WI38 (cell line): Measurements from ENCODE around the gene CXXC5.

Source experiments
- H3K4me3 ChIP-seq: 2 replicates; pipeline ENCODE4 v1.5.1; 2011; ENCODE audit warnings: low read depth, mild to moderate bottlenecking, control low read depth, low read length
- CTCF ChIP-seq: IDR thresholded peaks from 2 replicates; pipeline ENCODE4 v1.5.1; 2012; ENCODE audit warnings: low read depth, mild to moderate bottlenecking, control low read depth, low read length

Gene CXXC5

DNA sequence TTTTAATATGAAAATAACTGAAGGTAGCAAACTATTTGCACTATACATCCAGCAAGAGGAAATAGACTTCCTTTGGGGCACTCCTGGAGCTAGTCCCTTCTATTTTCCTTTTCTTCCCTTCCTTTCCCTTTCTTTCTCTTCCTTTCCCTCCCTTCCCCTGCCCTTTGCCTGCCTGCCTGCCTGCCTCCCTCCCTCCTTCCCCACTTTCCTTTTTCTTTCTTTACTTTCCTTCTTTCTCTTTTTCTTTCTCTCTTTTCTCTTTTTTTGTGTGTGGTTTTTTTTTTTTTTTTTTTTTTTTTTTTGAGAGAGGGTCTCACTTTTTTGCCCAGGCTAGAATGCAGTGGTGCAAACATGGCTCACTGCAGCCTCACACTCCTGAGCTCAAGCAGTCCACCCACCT, 17.3 kb upstream of the CXXC5 start:
- no peak for TF ChIP-seq CTCF
- H3K4me3 ChIP-seq = no peak overlapping the region

DNA sequence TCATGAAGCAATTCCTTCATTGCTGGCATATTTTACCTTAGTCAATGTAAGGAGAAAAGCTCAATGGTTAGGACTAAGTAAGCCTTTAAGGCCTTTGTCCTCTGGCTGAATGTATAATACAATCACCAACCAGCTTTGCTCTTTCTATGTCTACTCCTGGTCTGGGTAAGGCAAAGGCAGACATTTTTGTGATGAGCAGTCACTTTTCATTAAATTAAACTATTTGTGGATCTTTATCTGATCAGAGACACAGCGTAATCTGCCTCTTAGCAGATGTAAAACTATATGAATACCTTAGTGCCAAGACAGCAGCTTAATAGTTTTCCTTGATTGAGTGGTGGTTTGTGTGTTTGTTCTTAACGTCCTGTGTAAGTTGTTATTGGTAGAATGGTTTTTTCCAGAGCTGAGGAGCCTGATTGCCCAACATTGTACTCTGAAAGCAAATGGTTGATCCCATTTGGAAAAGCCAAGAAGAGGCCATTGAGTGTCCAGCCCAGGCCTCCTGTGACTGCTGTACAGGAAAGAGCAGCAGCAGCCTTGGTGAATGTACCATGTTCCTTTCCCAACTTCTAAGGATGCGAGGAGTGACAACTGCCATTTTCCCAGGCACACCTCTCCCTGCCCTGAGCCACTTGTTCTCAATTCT, 16.5 kb upstream of the CXXC5 start:
- H3K4me3 ChIP-seq = no peak overlapping the region
- TF ChIP-seq CTCF = no peak

DNA sequence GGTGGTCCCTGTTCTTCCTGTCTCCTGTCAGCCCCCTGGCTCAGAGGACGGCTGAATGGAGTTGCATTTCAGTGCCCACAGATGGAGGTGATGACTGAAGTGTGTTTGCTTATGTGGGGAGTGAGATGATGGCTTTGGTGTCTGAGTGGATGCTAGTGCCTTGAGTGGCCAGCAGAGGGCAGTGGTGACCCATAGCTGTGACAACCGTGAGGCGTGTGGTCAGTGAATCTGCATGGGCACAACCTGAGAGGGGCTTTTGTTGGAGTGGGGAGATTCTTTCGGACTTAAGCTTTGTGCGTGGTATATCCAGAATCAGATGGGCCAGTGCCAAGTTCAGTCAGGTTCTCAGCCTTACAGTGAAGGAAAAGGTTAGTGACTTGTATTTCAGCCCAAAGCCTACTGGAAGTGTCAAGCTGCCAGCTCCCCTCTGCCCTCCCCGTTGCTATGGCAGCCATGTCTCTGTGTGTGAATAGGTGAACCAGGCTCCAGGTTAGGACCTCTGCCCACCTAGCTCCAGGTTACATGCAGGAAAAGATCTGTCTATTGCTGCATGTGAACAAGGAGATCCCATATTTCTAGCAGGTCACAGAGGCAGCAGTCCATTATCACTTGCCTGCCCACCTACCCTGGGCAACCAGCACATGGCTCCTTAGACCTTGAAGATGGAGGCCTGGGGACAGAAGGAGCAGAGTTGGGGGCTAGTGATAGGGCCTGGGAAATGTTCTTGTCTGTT, 14.7 kb upstream of the CXXC5 start:
- H3K4me3 ChIP-seq = no peak overlapping the region
- TF ChIP-seq CTCF = peak; percentile 95

DNA sequence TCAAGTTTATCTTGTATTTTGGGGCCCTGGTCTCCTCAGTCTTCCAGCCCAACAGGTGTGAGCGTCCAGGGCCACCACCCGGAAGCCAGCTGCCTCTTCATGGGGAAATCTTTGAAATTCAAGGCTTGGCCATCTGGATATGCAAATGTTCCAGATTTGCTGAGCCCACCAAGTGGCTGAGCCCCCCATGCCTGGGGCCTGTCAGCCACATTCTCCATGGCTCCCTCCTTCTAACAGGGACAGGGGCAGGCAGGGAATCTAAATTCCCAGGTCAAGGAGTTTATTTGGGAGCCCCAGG, 14.2 kb upstream of the CXXC5 start:
- no peak for TF ChIP-seq CTCF
- H3K4me3 ChIP-seq = no peak overlapping the region

GRCh38 chr5:139634541-139634940, 13.6 kb upstream of the CXXC5 start:
- no peak for TF ChIP-seq CTCF
- no peak overlapping the region for H3K4me3 ChIP-seq

DNA sequence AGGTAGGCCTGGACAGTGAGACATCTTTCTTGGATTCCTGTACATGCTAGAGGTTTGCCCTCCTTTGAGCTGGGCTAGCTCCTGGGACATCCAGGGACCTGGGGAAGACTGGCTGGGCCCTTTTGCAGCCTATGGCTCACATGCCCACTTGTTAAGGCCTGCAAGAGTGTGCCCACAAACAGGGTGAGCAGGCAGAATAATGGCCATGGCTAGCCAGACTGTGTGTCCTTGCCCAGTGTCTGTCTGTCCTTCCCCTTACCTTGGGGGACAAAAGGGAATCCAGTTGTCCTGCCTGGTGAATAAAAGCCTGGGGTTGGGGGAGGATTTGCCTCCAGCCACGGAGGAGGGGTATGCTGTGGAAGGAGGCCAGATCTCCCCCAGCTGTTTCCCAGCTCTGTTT, 13.0 kb upstream of the CXXC5 start:
- H3K4me3 ChIP-seq = no peak overlapping the region
- no peak for TF ChIP-seq CTCF

DNA sequence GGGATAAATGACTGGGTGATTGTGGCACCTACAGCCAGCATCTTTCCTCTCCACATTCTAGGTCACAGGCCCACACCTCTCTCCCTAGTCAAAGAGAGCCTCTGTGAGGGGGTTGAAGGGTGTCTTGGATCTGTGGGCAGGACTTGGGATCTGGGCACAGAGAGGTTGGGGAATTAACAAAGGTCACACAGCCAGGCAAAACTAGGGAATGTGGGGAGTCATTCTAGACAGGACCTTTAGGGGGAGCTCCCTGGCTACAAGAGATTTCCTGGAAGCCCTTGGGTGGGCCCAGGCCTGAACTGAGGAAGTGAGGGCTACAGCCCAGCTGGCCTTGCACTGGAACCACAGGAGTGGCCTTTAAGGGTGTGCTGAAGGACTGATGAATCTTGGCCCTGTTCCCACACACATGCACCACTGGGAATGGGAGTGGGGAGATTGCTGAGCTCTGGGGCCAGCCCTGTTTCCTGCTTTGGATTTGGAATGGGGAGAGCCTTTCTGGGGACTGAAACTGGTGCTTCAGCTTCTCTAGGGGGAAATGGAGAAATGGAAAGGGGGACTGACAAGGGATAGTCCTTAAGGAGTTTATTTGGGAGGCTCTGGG, 12.4 kb upstream of the CXXC5 start:
- H3K4me3 ChIP-seq = no peak overlapping the region

More for the DNA sequence above, 12.4 kb upstream of the CXXC5 start:
- TF ChIP-seq CTCF = peak; percentile 65
